ENCODE results near the gene LRRC37A3.
"Not testable (repeated sequence)": the region's sequence is repeated elsewhere in the genome, so short reads cannot be mapped to it uniquely, and the experiment has no call there.

The LRRC37A3 gene

GRCh38 chr17:64926430-64926829, 7.2 kb upstream of the LRRC37A3 start:
- DNase-seq, result not testable (repeated sequence)

GRCh38 chr17:64925244-64925643, 6.0 kb upstream of the LRRC37A3 start:
- DNase-seq, result not testable (repeated sequence)

- DNase-seq, result peak in 1 of 14 donors; percentile 23
Observed at GRCh38 chr17:64923051-64923568, 3.8 kb upstream of the LRRC37A3 start.

- DNase-seq, result peak in 1 of 14 donors; percentile 19
Observed at GRCh38 chr17:64920419-64921172, 1.3 kb upstream of the LRRC37A3 start.

GRCh38 chr17:64920026-64920418, 744 bp upstream of the LRRC37A3 start:
- DNase-seq, result peak in 3 of 14 donors; percentile 20 to 49 (median 30)

GRCh38 chr17:64918842-64919288, 413 bp downstream of the LRRC37A3 start:
- peak in 6 of 14 donors; percentile 22 to 69 (median 53) for DNase-seq

GRCh38 chr17:64917540-64917939, 1.7 kb downstream of the LRRC37A3 start:
- not testable (repeated sequence) for DNase-seq

- not testable (repeated sequence) for DNase-seq
Observed at GRCh38 chr17:64915244-64915643, 4.0 kb downstream of the LRRC37A3 start.

GRCh38 chr17:64910191-64910514, 9.1 kb downstream of the LRRC37A3 start:
- DNase-seq, result not testable (repeated sequence)

- not testable (repeated sequence) for DNase-seq
Observed at GRCh38 chr17:64909511-64910190, 9.6 kb downstream of the LRRC37A3 start.

- not testable (repeated sequence) for DNase-seq
Observed at GRCh38 chr17:64904069-64904468, 15.2 kb downstream of the LRRC37A3 start.

- DNase-seq, result not testable (repeated sequence)
Observed at GRCh38 chr17:64897136-64897535, 22.1 kb downstream of the LRRC37A3 start.

- not testable (repeated sequence) for DNase-seq
Observed at GRCh38 chr17:64874210-64874609, 45.1 kb downstream of the LRRC37A3 start.

GRCh38 chr17:64847504-64848466, 71.5 kb downstream of the LRRC37A3 start:
- peak in 7 of 14 donors; percentile 4 to 63 (median 30) for DNase-seq

GRCh38 chr17:64846892-64847291, 72.4 kb downstream of the LRRC37A3 start:
- DNase-seq, result not testable (repeated sequence)

- not testable (repeated sequence) for DNase-seq
Observed at GRCh38 chr17:64843918-64844317, 75.4 kb downstream of the LRRC37A3 start.

GRCh38 chr17:64842900-64843299, 76.4 kb downstream of the LRRC37A3 start:
- DNase-seq, result not testable (repeated sequence)

- DNase-seq, result not testable (repeated sequence)
Observed at GRCh38 chr17:64840960-64841359, 78.3 kb downstream of the LRRC37A3 start.

- DNase-seq, result not testable (repeated sequence)
Observed at GRCh38 chr17:64838513-64838912, 80.8 kb downstream of the LRRC37A3 start.

GRCh38 chr17:64837018-64837761, 82.1 kb downstream of the LRRC37A3 start:
- peak; percentile 1 to 84 (median 69) for DNase-seq

GRCh38 chr17:64836623-64837017, 82.7 kb downstream of the LRRC37A3 start:
- peak in 1 of 14 donors; percentile 32 for DNase-seq

Data from C1 segment of cervical spinal cord (tissue), 14 donors.